ENCODE data around the gene MYOZ2. TPM values are rescaled to one million over a fixed set of nuclear protein-coding genes. Genes with fewer than 3 reads are reported as not detected.

The MYOZ2 gene
- total and polyA plus RNA-seq, 2 of the 13 experiments (the other 11 are each of a cell fraction or from before 2014, with no cell fraction given) = 0.03 TPM; not detected in 1

DNA sequence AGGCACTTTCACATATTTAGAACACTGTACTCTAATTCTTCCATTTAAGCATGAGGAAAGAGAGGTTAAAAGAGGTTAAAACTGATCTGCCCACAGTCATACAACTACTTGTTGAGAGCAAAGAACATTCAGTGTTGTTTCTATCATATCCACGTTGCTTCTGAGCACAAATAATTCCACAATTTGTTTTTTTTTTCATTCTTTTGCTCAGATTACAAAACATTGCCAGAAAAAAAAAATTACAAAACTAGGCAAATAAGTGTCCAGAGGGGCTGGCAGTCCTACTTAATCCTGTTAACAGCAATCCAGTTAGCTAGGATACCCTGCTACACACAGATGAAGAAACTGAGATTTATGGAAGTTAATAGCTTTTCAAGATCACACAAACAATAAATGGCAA lies 70.5 kb downstream of the MYOZ2 start:
- Histone ChIP-seq H2AFZ (ENCODE audit: low read length) (no peak overlapping the region), H3K4me2 (ENCODE audit: low read depth, low read length) (no peak overlapping the region), H3K4me1 (ENCODE audit: insufficient read depth, low read length) (peaks cover 4% of the 10 kb centered on the region), H4K20me1 (ENCODE audit: insufficient read depth, low read length) (no peaks in the 10 kb centered on the region), H3K27ac (ENCODE audit: extremely low read length, insufficient read depth, low read length) (no peak overlapping the region), H3K9me3 (ENCODE audit: low read length) (no peaks in the 10 kb centered on the region), H3K9ac (ENCODE audit: insufficient read depth, low read depth, low read length) (no peak overlapping the region), H3K36me3 (replicated peaks in 1 of 2; ENCODE audit: control insufficient read depth in 1 of 2, insufficient read depth in 2 of 2, low read length in 2 of 2) (no peaks in the 10 kb centered on the region), H3K4me3 (replicated peaks in 1 of 3; ENCODE audit: insufficient read depth in 1 of 3, low read depth in 2 of 3, low read length in 3 of 3) (no peak overlapping the region), H3K27me3 (ENCODE audit: control insufficient read depth in 1 of 2, insufficient read depth in 2 of 2, low read length in 2 of 2) (no peaks in the 10 kb centered on the region), H3K79me2 (ENCODE audit: insufficient read depth, low read length) (no peaks in the 10 kb centered on the region)
- no peak for TF ChIP-seq CBX1 (IDR thresholded peaks at IDR 0.05; ENCODE audit: low read depth)
- no peak for TF ChIP-seq ZSCAN29 (CRISPR knock-in tag; conservative IDR thresholded peaks at IDR 0.05)
- TF ChIP-seq, protein P1, sequence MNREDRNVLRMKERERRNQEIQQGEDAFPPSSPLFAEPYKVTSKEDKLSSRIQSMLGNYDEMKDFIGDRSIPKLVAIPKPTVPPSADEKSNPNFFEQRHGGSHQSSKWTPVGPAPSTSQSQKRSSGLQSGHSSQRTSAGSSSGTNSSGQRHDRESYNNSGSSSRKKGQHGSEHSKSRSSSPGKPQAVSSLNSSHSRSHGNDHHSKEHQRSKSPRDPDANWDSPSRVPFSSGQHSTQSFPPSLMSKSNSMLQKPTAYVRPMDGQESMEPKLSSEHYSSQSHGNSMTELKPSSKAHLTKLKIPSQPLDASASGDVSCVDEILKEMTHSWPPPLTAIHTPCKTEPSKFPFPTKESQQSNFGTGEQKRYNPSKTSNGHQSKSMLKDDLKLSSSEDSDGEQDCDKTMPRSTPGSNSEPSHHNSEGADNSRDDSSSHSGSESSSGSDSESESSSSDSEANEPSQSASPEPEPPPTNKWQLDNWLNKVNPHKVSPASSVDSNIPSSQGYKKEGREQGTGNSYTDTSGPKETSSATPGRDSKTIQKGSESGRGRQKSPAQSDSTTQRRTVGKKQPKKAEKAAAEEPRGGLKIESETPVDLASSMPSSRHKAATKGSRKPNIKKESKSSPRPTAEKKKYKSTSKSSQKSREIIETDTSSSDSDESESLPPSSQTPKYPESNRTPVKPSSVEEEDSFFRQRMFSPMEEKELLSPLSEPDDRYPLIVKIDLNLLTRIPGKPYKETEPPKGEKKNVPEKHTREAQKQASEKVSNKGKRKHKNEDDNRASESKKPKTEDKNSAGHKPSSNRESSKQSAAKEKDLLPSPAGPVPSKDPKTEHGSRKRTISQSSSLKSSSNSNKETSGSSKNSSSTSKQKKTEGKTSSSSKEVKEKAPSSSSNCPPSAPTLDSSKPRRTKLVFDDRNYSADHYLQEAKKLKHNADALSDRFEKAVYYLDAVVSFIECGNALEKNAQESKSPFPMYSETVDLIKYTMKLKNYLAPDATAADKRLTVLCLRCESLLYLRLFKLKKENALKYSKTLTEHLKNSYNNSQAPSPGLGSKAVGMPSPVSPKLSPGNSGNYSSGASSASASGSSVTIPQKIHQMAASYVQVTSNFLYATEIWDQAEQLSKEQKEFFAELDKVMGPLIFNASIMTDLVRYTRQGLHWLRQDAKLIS (CRISPR knock-in tag; IDR thresholded peaks at IDR 0.05) = no peak
- no peak for TF ChIP-seq CREM (IDR thresholded peaks at IDR 0.05)
- TF ChIP-seq CREM (CRISPR knock-in tag; IDR thresholded peaks at IDR 0.05) = no peak
- no peak for TF ChIP-seq ZSCAN22 (CRISPR knock-in tag; IDR thresholded peaks at IDR 0.05)
- TF ChIP-seq GATAD2A (CRISPR knock-in tag; IDR thresholded peaks at IDR 0.05) = no peak
- TF ChIP-seq RAD51 (IDR thresholded peaks at IDR 0.05; ENCODE audit: borderline replicate concordance) = no peak
- TF ChIP-seq RFX1 (IDR thresholded peaks at IDR 0.05) = no peak
- TF ChIP-seq, protein P2, sequence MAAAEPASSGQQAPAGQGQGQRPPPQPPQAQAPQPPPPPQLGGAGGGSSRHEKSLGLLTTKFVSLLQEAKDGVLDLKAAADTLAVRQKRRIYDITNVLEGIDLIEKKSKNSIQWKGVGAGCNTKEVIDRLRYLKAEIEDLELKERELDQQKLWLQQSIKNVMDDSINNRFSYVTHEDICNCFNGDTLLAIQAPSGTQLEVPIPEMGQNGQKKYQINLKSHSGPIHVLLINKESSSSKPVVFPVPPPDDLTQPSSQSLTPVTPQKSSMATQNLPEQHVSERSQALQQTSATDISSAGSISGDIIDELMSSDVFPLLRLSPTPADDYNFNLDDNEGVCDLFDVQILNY (CRISPR knock-in tag; conservative IDR thresholded peaks at IDR 0.05) = no peak
- TF ChIP-seq KLF13 (CRISPR knock-in tag; IDR thresholded peaks at IDR 0.05) = no peak
- TF ChIP-seq ZNF350 (CRISPR knock-in tag; IDR thresholded peaks at IDR 0.05; ENCODE audit: borderline replicate concordance, low read depth) = no peak
- TF ChIP-seq NFATC3 (CRISPR knock-in tag; IDR thresholded peaks at IDR 0.05) = no peak
- TF ChIP-seq, protein P3, sequence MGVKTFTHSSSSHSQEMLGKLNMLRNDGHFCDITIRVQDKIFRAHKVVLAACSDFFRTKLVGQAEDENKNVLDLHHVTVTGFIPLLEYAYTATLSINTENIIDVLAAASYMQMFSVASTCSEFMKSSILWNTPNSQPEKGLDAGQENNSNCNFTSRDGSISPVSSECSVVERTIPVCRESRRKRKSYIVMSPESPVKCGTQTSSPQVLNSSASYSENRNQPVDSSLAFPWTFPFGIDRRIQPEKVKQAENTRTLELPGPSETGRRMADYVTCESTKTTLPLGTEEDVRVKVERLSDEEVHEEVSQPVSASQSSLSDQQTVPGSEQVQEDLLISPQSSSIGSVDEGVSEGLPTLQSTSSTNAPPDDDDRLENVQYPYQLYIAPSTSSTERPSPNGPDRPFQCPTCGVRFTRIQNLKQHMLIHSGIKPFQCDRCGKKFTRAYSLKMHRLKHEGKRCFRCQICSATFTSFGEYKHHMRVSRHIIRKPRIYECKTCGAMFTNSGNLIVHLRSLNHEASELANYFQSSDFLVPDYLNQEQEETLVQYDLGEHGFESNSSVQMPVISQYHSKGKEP (CRISPR knock-in tag; IDR thresholded peaks at IDR 0.05) = no peak
- no peak for TF ChIP-seq PHF20 (CRISPR knock-in tag; IDR thresholded peaks at IDR 0.05)
- DNase-seq (ENCODE audit: low spot score) = no peak
- intact Hi-C loops (cut with micrococcal nuclease; ENCODE audit: unreplicated experiment) (no loop called here), in situ Hi-C loops (cut with HindIII; ENCODE audit: extremely low pct_ligation_motif_present, low pct_unique_long_range_greater_than_20kb) (no loop called here)
- POLR2A ChIA-PET = no interaction called here
- no peak for ATAC-seq
- no TSS peak for BruUV-seq (replicated peaks)
- CTCF ChIA-PET (ENCODE audit: low intra/inter-chr PET ratio, low total read pairs) = no interaction called here
- 0% methylated on average over 1 of the region's 1 CpG for WGBS (ENCODE audit: low lambda C conversion rate)
- FAIRE-seq = no peak

All from HepG2 (cell line).